GM19328 (cell line): Measurements from ENCODE around the gene RSF1.
"Not testable (repeated sequence)": the region's sequence is repeated elsewhere in the genome, so short reads cannot be mapped to it uniquely, and the experiment has no call there.

Experiments
- ATAC-seq: cut with Tn5 transposase; IDR thresholded peaks from one replicate; pipeline ENCODE4 v1.9.1; 2021; ENCODE audit warnings: mild to moderate bottlenecking, moderate library complexity; ENCODE audit not compliant: unreplicated experiment

The RSF1 gene

DNA sequence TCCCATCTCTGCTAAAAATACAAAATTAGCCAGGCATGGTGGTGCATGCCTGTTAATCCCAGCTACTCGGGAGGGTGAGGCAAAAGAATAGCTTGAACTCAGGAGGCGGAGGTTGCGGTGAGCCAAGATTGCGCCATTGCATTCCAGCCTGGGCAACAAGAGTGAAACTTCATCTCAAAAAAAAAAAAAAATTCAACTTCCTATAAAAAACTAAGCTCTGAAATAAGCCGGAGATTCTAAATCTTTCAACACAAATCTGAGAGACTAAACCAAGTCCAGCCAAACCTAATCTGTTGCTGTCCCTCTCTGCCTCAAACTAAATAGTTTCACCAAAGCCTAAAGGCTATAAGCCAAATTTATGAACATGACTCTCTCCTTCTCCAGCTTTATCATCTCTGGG is 186.6 kb downstream of the RSF1 start:
- not testable (repeated sequence) for ATAC-seq

DNA sequence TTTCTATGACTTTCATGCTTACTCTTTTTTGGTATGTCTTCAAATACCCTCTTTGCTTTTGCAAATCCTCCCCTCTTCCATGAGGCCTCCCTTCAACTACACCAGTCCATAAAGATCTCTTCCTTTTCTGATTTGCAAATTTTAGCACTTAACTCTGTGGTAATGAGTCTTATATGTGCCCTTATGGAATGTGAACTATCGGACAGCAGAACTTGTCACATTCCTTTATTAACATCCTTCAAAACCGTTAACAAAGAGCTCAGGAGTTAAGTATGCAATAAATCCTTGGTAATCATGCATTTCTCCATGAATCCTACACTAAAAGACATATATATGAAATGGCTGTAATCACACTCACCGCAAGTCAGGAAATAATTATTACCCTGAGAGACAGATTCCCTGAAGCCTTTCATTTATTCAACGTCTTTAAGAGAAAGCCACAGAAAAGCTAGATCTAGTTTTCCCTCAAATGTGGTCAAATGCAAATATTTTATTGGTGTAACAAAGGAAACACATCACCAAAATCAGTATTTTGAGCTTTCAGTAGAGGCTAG is 190.3 kb downstream of the RSF1 start:
- ATAC-seq: no peak

DNA sequence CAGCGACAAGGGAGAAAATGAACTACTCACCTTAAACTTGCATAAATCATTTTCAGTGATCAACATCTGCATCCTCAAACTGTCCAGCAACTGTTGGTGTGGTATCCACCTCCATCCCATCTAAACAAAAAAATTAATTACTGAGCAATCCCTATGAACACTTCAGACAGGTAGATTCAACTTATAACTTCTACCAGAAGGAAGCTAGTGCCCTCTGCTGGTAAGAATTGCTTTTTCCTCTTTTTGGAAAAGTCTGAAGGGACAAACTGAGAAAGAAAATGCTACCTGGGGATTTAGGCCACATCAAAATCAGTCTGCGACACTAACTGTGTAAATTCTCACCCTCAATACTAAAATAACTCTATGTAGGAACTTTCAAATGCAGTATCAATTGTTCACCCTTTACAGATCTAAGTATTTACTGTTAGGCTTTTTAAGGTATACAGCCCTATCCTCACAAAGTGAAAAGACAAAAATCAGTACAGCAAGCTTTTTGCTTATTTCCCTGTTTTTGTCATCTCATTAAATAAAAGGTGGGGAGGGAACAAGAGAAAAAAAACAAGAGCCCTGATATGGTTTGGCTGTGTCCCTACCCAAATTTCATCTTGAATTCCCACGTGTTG is 200.8 kb downstream of the RSF1 start:
- no peak for ATAC-seq

DNA sequence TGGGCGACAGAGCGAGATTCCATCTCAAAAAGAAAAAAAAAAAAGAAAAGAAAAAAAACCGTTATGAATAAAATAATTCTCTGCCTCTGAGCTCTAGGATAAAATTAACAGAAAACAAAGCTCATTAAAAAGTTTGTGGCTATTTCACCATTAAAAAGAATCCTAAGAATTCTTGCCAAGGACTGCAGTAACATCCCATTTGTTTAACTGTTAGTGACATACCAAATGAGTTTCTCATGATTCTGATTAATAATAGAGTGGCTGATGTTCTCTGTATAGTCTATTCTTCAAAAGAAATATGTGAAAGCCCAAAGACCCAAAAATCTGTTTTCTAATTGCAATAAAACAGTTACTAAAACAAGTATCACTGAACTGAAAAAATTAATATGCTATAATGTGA is 202.6 kb downstream of the RSF1 start:
- no peak for ATAC-seq

DNA sequence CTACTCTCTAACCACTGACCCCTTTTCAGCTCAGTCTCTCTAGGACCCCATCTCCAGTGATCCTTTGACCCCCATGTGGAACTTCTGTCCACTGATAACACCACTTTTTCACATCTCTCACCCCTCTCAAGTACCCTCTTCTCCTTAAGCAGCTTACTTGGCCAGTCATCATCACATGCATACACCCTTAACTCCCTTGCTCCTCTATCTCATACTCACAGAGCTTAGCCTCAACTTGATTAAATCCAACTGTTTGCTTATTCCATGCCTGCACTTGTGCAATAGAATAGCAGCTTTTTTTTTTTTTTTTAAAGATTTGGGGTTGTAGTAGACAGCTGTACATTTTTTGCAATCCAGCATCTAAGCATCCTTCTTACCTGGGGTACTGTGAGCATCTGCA is 208.6 kb downstream of the RSF1 start:
- ATAC-seq: no peak
